Immature natural killer cell (primary cell): ENCODE measurements around the gene S100A16. TPM values are rescaled to one million over a fixed set of nuclear protein-coding genes. Genes with fewer than 3 reads are reported as not detected.
A peak's percentile ranks its signal among the peaks of the same experiment; 100 is the strongest.

Experiments
- DNase-seq, 3 donors: peaks; one replicate each; pipeline ENCODE4 v3.0.0; 2022; ENCODE audit warnings: mixed read lengths in 1 of 3
- H3K27ac Mint-ChIP-seq, 6 donors: one replicate each; pipeline ENCODE4 v1.8.0; 2020; ENCODE audit warnings: mixed read lengths in 6 of 6, mild to moderate bottlenecking in 5 of 6, inconsistent platforms in 4 of 6, moderate library complexity in 3 of 6
- H3K27me3 Mint-ChIP-seq, 3 donors: one replicate each; pipeline ENCODE4 v1.8.0; 2020 to 2021; ENCODE audit warnings: low read depth in 3 of 3, mild to moderate bottlenecking in 3 of 3, mixed read lengths in 3 of 3, moderate library complexity in 3 of 3, inconsistent platforms in 1 of 3
- H3K36me3 Mint-ChIP-seq, 3 donors: one replicate each; pipeline ENCODE4 v1.8.0; 2020; ENCODE audit warnings: mixed read lengths in 3 of 3, inconsistent platforms in 2 of 3, mild to moderate bottlenecking in 2 of 3
- H3K4me1 Mint-ChIP-seq, 2 donors: one replicate each; pipeline ENCODE4 v1.8.0; 2020; ENCODE audit warnings: inconsistent platforms in 2 of 2, mild to moderate bottlenecking in 2 of 2, mixed read lengths in 2 of 2, moderate library complexity in 1 of 2
- H3K4me3 Mint-ChIP-seq, 5 donors: one replicate each; pipeline ENCODE4 v1.8.0; 2020; ENCODE audit warnings: mild to moderate bottlenecking in 5 of 5, mixed read lengths in 5 of 5, inconsistent platforms in 3 of 5, moderate library complexity in 3 of 5
- H3K9me3 Mint-ChIP-seq, 6 donors: one replicate each; pipeline ENCODE4 v1.8.0; 2020; ENCODE audit warnings: mild to moderate bottlenecking in 6 of 6, mixed read lengths in 6 of 6, inconsistent platforms in 4 of 6, moderate library complexity in 3 of 6
- polyA plus RNA-seq, 3 donors: library from polyadenylated mRNA; unstranded; fragments of 300-500 nt; fragmentation: Illumina TruSeq; gene quantifications; one replicate each; pipeline ENCODE4 v1.2.3, GENCODE V29; 2021

Gene S100A16
- polyA plus RNA-seq, 3 donors from 2014 or later: not detected

DNA sequence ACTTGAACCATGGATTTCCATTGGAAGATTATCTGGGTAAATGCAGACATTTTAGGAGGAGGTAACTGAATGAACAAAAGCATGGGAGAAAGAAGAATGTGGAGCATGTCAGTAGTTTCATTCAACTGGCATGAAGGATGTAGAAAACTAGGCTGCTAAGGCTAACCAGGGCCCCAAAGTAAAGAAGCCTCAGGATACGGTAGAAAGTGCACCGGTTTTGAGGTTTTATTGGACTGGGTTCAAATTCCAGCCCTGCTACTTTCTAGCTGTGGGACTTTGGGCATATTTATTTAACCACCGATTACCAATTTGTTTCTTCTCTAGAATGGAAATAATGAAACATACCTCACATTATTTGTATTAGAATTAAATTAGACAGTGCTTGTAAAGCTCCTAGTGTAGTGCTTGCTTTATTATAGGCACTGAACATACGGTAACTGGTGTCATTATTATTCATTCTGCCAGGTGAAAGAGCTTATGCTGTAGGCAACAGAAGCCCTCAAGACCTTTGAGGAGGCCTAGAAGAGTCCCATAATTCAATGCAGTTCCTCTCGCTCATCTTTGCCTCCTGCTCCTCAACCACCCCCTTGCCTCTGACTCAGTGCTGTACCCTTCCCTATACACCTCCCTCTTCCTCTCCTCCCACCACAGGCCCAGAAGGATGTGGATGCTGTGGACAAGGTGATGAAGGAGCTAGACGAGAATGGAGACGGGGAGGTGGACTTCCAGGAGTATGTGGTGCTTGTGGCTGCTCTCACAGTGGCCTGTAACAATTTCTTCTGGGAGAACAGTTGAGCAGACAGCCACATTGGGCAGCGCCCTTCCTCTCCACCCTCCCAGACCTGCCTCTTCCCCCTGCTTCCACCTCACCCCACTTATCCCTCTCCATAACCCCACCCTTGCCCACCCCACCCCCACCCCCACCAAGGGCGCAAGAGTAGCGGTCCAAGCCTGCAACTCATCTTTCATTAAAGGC is 18.4 kb upstream of the S100A16 start:
- peak overlapping the region in 1 of 6 donors; percentile 61 for H3K27ac Mint-ChIP-seq
- H3K27me3 Mint-ChIP-seq: peaks cover 4 to 14% (median 13%) of the 10 kb centered on the region in 3 donors
- H3K4me1 Mint-ChIP-seq: peaks cover 30 to 46% of the 10 kb centered on the region in 2 donors
- DNase-seq: no peak
- H3K36me3 Mint-ChIP-seq: no peaks in the 10 kb centered on the region
- no peaks in the 10 kb centered on the region for H3K9me3 Mint-ChIP-seq
- H3K4me3 Mint-ChIP-seq: no peak overlapping the region

DNA sequence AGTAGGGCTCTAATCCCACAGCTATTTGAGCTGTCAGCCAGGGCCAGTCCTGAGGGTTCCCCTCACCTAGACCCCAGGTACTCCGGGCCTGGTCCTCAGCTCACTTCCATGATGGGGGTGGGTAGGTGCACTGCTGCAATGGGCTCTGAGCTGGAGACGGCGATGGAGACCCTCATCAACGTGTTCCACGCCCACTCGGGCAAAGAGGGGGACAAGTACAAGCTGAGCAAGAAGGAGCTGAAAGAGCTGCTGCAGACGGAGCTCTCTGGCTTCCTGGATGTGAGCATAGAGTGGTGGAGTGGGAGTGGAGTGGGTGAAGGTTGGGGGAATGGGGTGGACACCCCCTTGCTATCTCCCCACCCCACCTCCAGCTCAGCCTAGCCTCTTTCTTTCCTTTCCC is 17.4 kb upstream of the S100A16 start:
- peaks cover 23 to 44% of the 10 kb centered on the region in 2 donors for H3K4me1 Mint-ChIP-seq
- H3K4me3 Mint-ChIP-seq: no peak overlapping the region
- no peak for DNase-seq
- no peaks in the 10 kb centered on the region for H3K36me3 Mint-ChIP-seq
- H3K9me3 Mint-ChIP-seq: no peaks in the 10 kb centered on the region
- peaks cover 4 to 16% (median 13%) of the 10 kb centered on the region in 3 donors for H3K27me3 Mint-ChIP-seq
- H3K27ac Mint-ChIP-seq: no peak overlapping the region

- peaks cover 4 to 16% (median 13%) of the 10 kb centered on the region in 3 donors for H3K27me3 Mint-ChIP-seq
- no peak overlapping the region for H3K4me3 Mint-ChIP-seq
- no peak overlapping the region for H3K27ac Mint-ChIP-seq
- H3K4me1 Mint-ChIP-seq: peaks cover 21 to 40% of the 10 kb centered on the region in 2 donors
- no peak for DNase-seq
- no peaks in the 10 kb centered on the region for H3K36me3 Mint-ChIP-seq
- no peaks in the 10 kb centered on the region for H3K9me3 Mint-ChIP-seq
These were observed 17.0 kb upstream of the S100A16 start for GRCh38 chr1:153629971-153630370.

GRCh38 chr1:153629343-153629665 is 16.4 kb upstream of the S100A16 start:
- Mint-ChIP-seq H3K36me3 (peaks cover 0 to under 1% (median 0%) of the 10 kb centered on the region in 3 donors), H3K4me3 (no peak overlapping the region), H3K9me3 (no peaks in the 10 kb centered on the region), H3K27me3 (peaks cover 4 to 13% (median 13%) of the 10 kb centered on the region in 3 donors), H3K27ac (no peak overlapping the region), H3K4me1 (peaks cover 16 to 34% of the 10 kb centered on the region in 2 donors)
- no peak for DNase-seq

DNA sequence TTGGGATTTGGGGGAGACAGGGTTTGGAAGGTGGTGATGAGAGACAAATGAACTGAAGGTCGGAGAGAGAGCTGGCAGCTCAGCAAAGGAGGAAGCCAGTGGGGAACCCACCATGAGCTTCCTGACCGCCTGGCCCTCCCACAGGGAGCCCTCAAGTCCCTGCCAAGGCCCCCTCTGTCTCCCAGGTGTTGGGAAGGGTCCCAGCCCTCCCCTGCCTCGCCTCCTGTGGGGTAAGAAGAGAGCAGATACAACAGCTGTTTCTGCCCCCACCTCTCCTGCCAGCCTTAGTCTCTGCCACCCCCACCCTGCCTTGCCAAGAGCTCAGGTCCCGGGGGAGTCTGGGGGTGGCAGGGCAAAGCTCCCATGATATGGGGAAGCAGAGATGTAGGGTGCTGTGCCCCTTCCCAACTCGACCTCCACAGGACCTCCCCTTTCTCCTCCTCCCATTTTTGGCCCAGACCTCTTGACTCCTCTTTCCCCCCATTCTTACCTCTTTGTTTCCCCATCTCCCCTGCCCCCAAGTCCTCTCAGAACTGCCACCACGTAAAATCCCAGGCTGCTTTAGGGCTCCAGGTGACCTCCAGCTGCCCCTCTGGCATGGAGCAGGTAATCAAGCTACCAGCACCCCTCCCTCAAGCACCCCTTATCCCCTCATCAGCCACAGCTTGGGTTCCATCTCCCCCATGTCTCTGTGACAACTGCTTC is 15.9 kb upstream of the S100A16 start:
- no peak overlapping the region for H3K27ac Mint-ChIP-seq
- H3K27me3 Mint-ChIP-seq: peaks cover 1 to 10% (median 8%) of the 10 kb centered on the region in 3 donors
- H3K4me1 Mint-ChIP-seq: peaks cover 13 to 29% of the 10 kb centered on the region in 2 donors
- H3K9me3 Mint-ChIP-seq: no peaks in the 10 kb centered on the region
- H3K4me3 Mint-ChIP-seq: no peak overlapping the region
- DNase-seq: no peak
- peaks cover 0 to 6% (median 0%) of the 10 kb centered on the region in 3 donors for H3K36me3 Mint-ChIP-seq

- peaks cover 0 to 8% (median 0%) of the 10 kb centered on the region in 3 donors for H3K36me3 Mint-ChIP-seq
- peak within 1 kb of the TSS in 1 of 6 donors; percentile 49 for H3K27ac Mint-ChIP-seq
- H3K4me1 Mint-ChIP-seq: peaks cover 6 to 21% of the 10 kb centered on the region in 2 donors
- H3K4me3 Mint-ChIP-seq: peak within 1 kb of the TSS in 2 of 5 donors; percentile 42 to 69
- no peaks in the 10 kb centered on the region for H3K9me3 Mint-ChIP-seq
- peaks cover 0 to 6% (median 5%) of the 10 kb centered on the region in 3 donors for H3K27me3 Mint-ChIP-seq
- DNase-seq: no peak
These were observed 15.0 kb upstream of the S100A16 start, which contains the start of gene S100A1 for GRCh38 chr1:153627715-153628626. S100A1 (plus strand) TSS chr1:153628434; CDS start chr1:153630522, 2,088 bp downstream.

GRCh38 chr1:153626904-153627714 is 14.2 kb upstream of the S100A16 start, which contains the start of gene S100A13:
S100A13 (minus strand) TSS chr1:153627505; CDS start chr1:153626472, 1,033 bp downstream.
- peak within 1 kb of the TSS in 3 of 5 donors; percentile 28 to 69 (median 42) for H3K4me3 Mint-ChIP-seq
- peak within 1 kb of the TSS in 1 of 6 donors; percentile 49 for H3K27ac Mint-ChIP-seq
- peaks cover 6 to 19% of the 10 kb centered on the region in 2 donors for H3K4me1 Mint-ChIP-seq
- H3K27me3 Mint-ChIP-seq: peaks cover 0 to 9% (median 5%) of the 10 kb centered on the region in 3 donors
- peaks cover 0 to 8% (median 0%) of the 10 kb centered on the region in 3 donors for H3K36me3 Mint-ChIP-seq
- peak in 1 of 3 donors; percentile 36 for DNase-seq
- H3K9me3 Mint-ChIP-seq: no peaks in the 10 kb centered on the region

- Mint-ChIP-seq H3K27ac (peak overlapping the region in 1 of 6 donors; percentile 49), H3K36me3 (peaks cover 0 to 8% (median 0%) of the 10 kb centered on the region in 3 donors), H3K27me3 (peaks cover 0 to 9% (median 5%) of the 10 kb centered on the region in 3 donors), H3K4me3 (peak overlapping the region in 1 of 5 donors; percentile 69), H3K4me1 (peaks cover 6 to 19% of the 10 kb centered on the region in 2 donors), H3K9me3 (no peaks in the 10 kb centered on the region)
- DNase-seq: no peak
These were observed 13.6 kb upstream of the S100A16 start for GRCh38 chr1:153626477-153626903.

DNA sequence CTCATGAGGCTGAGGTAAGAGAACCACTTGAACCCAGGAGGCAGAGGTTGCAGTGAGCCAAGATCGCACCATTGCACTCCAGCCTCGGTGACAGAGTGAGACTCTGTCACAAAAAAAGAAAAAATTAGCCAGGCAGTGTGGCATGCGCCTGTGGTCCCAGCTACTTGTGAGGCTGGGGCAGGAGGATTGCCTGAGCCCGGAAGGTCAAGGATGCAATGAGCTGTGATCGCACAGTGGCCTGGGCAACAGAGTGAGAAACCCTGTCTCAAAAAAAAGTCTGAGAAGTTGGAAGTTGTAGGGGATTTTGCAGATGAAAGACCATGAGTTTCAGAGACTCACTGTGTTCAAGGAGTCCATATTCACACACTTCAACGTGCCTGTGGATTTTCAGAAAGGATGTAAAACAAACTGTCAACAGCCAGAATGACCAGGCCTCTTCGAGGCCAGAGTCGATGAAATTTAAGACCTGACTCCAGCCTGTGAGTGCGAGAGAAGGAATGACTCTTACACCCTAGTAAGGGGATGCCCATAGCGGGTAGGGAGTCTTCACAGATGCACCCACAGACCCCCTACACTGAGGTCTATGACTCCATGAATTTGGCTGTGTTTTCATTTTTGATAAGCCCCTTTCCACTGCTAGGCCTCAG is 12.2 kb upstream of the S100A16 start:
- H3K9me3 Mint-ChIP-seq: no peaks in the 10 kb centered on the region
- DNase-seq: no peak
- H3K27me3 Mint-ChIP-seq: peaks cover 0 to 10% (median 5%) of the 10 kb centered on the region in 3 donors
- peaks cover 0 to 8% (median 0%) of the 10 kb centered on the region in 3 donors for H3K36me3 Mint-ChIP-seq
- no peak overlapping the region for H3K27ac Mint-ChIP-seq
- peaks cover 6 to 19% of the 10 kb centered on the region in 2 donors for H3K4me1 Mint-ChIP-seq
- no peak overlapping the region for H3K4me3 Mint-ChIP-seq

DNA sequence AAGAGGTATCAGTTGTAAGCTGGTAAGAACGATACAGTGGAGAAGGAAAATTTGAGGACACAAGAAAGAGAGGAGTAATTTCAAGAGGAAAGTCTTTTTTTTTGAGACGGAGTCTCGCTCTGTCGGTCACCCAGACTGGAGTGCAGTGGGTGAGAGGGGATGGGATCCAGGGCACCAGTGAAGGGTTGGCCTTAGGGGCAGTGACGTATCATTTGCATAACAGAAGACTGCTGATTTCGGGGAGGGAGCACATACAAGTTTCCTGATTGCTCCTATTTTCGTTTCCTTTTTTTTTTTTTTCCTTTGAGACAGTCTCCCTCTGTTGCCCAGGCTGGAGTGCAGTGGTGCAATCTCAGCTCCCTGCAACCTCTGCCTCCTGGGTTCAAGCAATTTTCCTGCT is 10.2 kb upstream of the S100A16 start:
- H3K4me3 Mint-ChIP-seq: no peak overlapping the region
- no peak for DNase-seq
- peaks cover 0 to 8% (median 0%) of the 10 kb centered on the region in 3 donors for H3K36me3 Mint-ChIP-seq
- peaks cover 0 to 6% (median 4%) of the 10 kb centered on the region in 3 donors for H3K27me3 Mint-ChIP-seq
- no peaks in the 10 kb centered on the region for H3K9me3 Mint-ChIP-seq
- no peak overlapping the region for H3K27ac Mint-ChIP-seq
- H3K4me1 Mint-ChIP-seq: peaks cover 6 to 19% of the 10 kb centered on the region in 2 donors

DNA sequence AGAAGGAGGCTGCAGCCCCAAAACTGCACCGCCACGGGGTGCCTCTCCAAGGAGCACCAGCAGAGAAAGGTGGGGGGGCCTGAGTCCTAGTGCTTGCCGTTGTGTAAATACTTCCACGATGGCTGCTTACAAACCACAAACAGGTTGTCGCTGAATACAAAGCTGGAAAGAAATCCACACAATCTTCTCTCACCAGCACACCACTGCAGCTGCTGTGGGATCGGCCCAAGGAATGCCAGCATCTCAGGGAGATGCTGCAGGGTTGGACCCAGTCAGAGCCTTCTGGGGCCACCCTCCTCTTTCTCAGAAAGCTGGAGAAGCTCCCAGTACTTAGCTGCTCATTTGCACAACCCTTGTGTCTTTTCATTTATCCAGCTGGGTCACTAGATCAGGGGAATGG is 6.2 kb upstream of the S100A16 start:
- Mint-ChIP-seq H3K27ac (no peak overlapping the region), H3K4me1 (peaks cover 0 to 3% of the 10 kb centered on the region in 2 donors), H3K36me3 (peaks cover 0 to 6% (median 0%) of the 10 kb centered on the region in 3 donors), H3K4me3 (no peak overlapping the region), H3K9me3 (no peaks in the 10 kb centered on the region), H3K27me3 (peaks cover 2 to 5% (median 2%) of the 10 kb centered on the region in 3 donors)
- no peak for DNase-seq

GRCh38 chr1:153617663-153618062 is 4.7 kb upstream of the S100A16 start:
- H3K36me3 Mint-ChIP-seq: no peaks in the 10 kb centered on the region
- peaks cover 0 to 7% (median 2%) of the 10 kb centered on the region in 3 donors for H3K27me3 Mint-ChIP-seq
- H3K9me3 Mint-ChIP-seq: no peaks in the 10 kb centered on the region
- H3K27ac Mint-ChIP-seq: no peak overlapping the region
- peak in 2 of 3 donors; percentile 53 to 54 for DNase-seq
- H3K4me1 Mint-ChIP-seq: peaks cover 0 to 3% of the 10 kb centered on the region in 2 donors
- no peak overlapping the region for H3K4me3 Mint-ChIP-seq
